Suprapubic skin (tissue), 4 donors: ENCODE results near the gene ARL8A. TPM values are rescaled to one million over a fixed set of nuclear protein-coding genes. Genes with fewer than 3 reads are reported as not detected.

Source experiments
- DNase-seq, 2 donors: peaks; one replicate each; pipeline ENCODE4 v3.0.0-alpha.2; 2019; ENCODE audit warnings: low spot score in 2 of 2
- H3K27ac ChIP-seq: fragments of 200-600 bp; sonication (generic); one replicate; pipeline ENCODE4 v1.5.1; 2019
- H3K27me3 ChIP-seq: fragments of 200-600 bp; sonication (generic); one replicate; pipeline ENCODE4 v1.5.1; 2019
- H3K36me3 ChIP-seq: fragments of 200-600 bp; sonication (generic); one replicate; pipeline ENCODE4 v1.5.1; 2019
- H3K4me1 ChIP-seq: fragments of 200-600 bp; sonication (generic); one replicate; pipeline ENCODE4 v1.5.1; 2019
- H3K4me3 ChIP-seq: fragments of 200-600 bp; sonication (generic); one replicate; pipeline ENCODE4 v1.5.1; 2019; ENCODE audit warnings: mild to moderate bottlenecking
- H3K9me3 ChIP-seq: fragments of 200-600 bp; sonication (generic); one replicate; pipeline ENCODE4 v1.5.1; 2019
- EP300 ChIP-seq: sonication (generic); formaldehyde crosslinking; IDR thresholded peaks from one replicate; pipeline ENCODE4 v1.6.1; 2017; ENCODE audit warnings: antibody characterized with exemption
- POLR2A ChIP-seq, 2 donors: fragments of 450-650 bp; IDR thresholded peaks; one replicate each; pipeline ENCODE4 v1.6.1; 2017; ENCODE audit warnings: antibody characterized with exemption in 2 of 2, mild to moderate bottlenecking in 2 of 2, moderate library complexity in 2 of 2
- POLR2AphosphoS5 ChIP-seq, 3 donors: sonication (generic); formaldehyde crosslinking; IDR thresholded peaks; one replicate each; pipeline ENCODE4 v1.6.1; 2017; ENCODE audit warnings: antibody characterized with exemption in 3 of 3
- WGBS: methylation state at CpG from one replicate; pipeline ENCODE4 v1.1.5; 2018; 5-methylcytosine and 5-hydroxymethylcytosine counted together
- total RNA-seq, 4 donors: library from RNA; depleted of rRNA; stranded (reverse); fragments of >200 nt; gene quantifications; one replicate each; pipeline ENCODE4 v1.1.0, GENCODE V29; 2016
- TF ChIP-seq, protein P1 (sequence below), 2 donors: fragments of 200-600 bp in 1 of 2; fragments of 450-650 bp in 1 of 2; sonication (generic) in 1 of 2; IDR thresholded peaks; one replicate each; pipeline ENCODE4 v1.5.1; 2016 to 2019; ENCODE audit warnings: antibody characterized with exemption in 2 of 2, mild to moderate bottlenecking in 1 of 2, moderate library complexity in 1 of 2

Gene ARL8A
- total RNA-seq, 4 donors from 2014 or later: 41.1 to 46.3 (median 43.0) TPM

DNA sequence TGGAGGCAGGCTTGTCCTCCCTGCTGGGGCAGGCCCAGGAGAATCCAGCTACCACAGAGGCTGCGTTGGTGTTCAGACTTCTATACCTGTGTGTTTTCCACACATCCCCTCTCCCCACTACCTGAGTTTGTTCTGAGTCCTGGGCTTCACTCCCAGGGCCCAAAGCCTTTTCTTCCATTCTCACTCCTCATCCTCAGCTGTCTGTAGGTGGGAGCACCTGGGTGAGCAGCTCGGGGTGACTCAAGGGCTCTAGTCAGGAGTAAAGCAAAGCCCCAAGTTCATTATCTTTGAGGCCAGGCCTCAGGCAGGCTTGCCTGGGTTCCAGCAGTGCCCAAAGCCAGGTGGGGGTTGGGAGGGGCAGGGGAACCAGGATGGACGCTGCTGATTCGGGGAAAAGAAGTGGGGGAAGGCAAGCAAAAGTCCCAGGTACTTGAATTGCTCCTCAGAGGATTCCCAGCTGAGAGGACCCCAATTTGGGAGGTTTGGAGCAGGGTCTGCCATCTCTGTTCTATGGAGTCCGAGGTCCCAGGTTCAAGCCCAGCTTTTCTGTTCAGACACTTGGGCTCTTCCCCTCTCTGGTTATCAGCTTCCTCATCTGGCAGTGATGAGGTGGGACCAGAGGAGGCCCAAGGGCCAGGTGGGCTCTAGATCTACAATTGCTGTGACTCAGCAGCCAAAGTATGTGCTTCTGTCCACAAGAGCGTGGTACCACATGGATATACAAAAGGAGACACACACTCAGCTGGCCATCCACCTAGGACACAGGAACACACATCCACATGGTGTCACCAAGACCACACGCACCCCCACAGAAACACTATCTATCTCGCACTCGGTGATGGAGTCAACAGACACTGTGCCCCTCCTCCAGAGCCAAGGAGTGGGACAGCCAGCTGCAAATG, 21.7 kb upstream of the ARL8A start:
- Histone ChIP-seq H3K4me3 (no peak overlapping the region), H3K36me3 (no peaks in the 10 kb centered on the region), H3K4me1 (peaks cover 11% of the 10 kb centered on the region), H3K9me3 (no peaks in the 10 kb centered on the region), H3K27me3 (no peaks in the 10 kb centered on the region), H3K27ac (no peak overlapping the region)
- DNase-seq: no peak
- TF ChIP-seq EP300: no peak
- TF ChIP-seq POLR2A (IDR thresholded peaks at IDR 0.05): no peak
- TF ChIP-seq, protein P1, sequence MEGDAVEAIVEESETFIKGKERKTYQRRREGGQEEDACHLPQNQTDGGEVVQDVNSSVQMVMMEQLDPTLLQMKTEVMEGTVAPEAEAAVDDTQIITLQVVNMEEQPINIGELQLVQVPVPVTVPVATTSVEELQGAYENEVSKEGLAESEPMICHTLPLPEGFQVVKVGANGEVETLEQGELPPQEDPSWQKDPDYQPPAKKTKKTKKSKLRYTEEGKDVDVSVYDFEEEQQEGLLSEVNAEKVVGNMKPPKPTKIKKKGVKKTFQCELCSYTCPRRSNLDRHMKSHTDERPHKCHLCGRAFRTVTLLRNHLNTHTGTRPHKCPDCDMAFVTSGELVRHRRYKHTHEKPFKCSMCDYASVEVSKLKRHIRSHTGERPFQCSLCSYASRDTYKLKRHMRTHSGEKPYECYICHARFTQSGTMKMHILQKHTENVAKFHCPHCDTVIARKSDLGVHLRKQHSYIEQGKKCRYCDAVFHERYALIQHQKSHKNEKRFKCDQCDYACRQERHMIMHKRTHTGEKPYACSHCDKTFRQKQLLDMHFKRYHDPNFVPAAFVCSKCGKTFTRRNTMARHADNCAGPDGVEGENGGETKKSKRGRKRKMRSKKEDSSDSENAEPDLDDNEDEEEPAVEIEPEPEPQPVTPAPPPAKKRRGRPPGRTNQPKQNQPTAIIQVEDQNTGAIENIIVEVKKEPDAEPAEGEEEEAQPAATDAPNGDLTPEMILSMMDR (IDR thresholded peaks at IDR 0.05): no peak
- no peak for TF ChIP-seq POLR2AphosphoS5 (IDR thresholded peaks at IDR 0.05)
- 81% methylated on average over 9 of the region's 9 CpGs for WGBS

DNA sequence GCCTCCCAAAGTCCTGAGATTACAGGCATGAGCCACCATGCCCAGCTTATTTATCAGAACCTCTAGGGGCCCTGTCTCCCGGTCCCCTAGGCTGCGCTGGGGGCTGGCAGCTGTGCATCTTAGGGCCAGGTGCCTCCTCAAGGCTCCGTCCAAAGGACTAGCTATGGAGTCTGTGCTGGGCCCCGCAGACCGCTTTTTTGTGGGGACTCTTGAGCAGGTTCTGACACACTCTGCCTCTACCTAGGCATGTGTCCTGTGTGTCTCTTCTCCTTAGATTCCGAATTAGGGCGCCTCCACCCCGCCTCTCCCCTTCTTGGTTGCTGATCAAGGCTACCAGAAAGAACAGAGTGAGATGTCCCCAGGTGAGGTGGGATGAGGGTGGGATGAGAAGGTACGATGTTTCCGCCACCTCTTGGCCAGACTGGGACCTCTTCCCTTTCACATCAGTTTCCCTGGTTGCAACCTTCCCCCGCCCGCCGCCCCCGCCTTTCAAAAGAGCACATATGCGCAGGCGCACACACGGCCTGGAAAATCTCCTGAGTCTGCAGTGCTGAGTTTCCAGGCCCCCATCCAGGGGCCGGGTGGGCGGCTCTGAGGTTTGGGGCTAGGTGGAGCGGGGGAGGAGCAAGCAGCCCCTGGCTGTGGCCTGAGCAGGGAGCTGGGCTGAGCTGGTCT, 20.9 kb upstream of the ARL8A start:
- DNase-seq: no peak
- Histone ChIP-seq H3K9me3 (no peaks in the 10 kb centered on the region), H3K4me3 (no peak overlapping the region), H3K4me1 (peaks cover 11% of the 10 kb centered on the region), H3K27ac (no peak overlapping the region), H3K36me3 (no peaks in the 10 kb centered on the region), H3K27me3 (no peaks in the 10 kb centered on the region)
- 68% methylated on average over 17 of the region's 20 CpGs for WGBS
- TF ChIP-seq, protein P1 (IDR thresholded peaks at IDR 0.05): no peak
- TF ChIP-seq POLR2A (IDR thresholded peaks at IDR 0.05) (no peak), POLR2AphosphoS5 (IDR thresholded peaks at IDR 0.05) (no peak), EP300 (no peak)

DNA sequence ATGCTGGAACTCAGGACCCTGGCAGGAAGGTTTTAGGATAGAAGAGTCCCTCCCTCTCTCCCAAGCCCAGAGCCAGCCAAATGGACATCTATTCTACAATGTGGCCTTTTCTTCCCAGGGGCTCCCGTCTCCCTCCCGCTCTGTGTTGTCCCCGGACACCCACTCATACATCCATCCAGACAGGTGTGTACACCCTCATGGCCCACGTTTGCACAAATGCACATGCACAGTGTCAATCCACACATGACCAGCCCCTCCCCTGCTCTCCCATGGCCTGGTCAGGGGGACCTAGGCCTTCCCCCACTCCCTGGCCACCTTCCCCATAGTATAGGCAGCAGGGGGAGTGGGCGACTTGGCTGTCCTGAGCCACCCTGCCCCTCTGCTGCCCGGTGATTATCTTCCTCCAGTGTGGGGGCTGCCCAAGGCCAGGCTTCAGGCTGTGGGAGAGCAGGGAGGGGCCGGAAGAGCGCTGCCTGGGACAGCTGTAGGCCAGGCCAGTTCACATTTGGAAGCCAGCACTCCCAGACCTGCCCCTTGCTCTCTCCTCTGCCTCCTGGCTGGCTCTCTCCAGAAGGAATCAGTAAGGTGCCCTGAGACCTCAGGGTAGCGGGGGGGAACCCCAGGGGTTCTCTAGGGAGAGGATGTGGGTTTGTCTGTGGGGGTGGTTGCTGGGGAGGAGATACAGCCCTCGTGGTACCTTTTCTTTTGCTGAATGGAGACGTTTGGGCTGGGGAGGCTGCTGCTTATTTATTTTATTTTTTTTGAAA, 19.9 kb upstream of the ARL8A start:
- H3K4me3 ChIP-seq: no peak overlapping the region
- 58% methylated on average over 9 of the region's 11 CpGs for WGBS
- H3K27me3 ChIP-seq: no peaks in the 10 kb centered on the region
- no peak for DNase-seq
- TF ChIP-seq POLR2AphosphoS5 (IDR thresholded peaks at IDR 0.05) (no peak), POLR2A (IDR thresholded peaks at IDR 0.05) (no peak), EP300 (no peak)
- TF ChIP-seq, protein P1 (IDR thresholded peaks at IDR 0.05): no peak
- H3K36me3 ChIP-seq: no peaks in the 10 kb centered on the region
- H3K4me1 ChIP-seq: peaks cover 11% of the 10 kb centered on the region
- no peak overlapping the region for H3K27ac ChIP-seq
- H3K9me3 ChIP-seq: no peaks in the 10 kb centered on the region

DNA sequence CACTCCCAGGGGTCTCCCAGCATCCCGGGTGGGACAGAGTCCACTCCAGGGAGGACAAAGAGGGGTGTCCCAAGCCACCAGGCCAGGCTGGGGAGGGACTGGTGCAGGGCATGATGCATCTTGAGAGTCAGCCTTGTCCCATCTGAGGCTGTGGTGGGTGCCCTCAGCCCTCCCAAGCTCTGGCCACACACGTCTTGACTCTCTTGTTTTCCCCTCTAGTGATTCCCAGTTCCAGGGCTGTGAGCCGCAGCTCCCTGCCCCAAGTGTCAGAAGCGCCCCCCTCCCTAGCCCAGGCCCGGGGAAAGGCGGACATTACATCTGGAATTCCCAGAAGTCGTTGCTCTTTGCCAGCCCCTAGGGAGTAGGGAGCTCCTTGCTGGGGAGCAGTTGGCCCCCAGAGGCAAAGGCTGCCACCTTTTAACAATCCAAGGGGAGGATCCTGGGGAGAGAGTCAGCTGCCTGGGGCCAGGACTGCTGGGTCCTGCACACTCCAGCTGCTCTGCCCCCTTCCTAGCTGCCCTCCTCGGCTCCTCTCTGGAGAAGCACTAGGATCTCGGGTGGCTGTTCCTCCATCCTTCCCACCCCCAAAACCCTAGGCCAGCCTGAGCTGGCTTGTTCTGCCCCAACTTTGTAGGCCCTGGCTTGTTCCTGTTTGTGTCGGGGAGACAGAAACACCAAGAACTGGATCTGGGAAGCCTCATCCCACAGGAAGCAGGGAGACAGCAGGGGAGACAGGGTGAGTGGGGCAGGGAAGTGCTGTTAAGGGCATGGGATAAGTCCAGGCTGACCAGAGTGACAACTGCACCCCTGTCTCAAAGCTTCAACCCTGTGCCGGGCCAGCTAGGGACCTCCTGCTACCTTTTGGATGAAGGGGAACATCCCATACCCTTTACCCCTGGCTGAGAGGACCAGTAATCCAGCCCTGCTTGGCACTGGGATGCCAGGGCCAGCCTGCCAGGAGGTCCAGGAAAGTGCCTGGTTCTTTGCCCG, 19.0 kb upstream of the ARL8A start:
- no peaks in the 10 kb centered on the region for H3K36me3 ChIP-seq
- H3K4me1 ChIP-seq: peaks cover 10% of the 10 kb centered on the region
- DNase-seq: no peak
- H3K9me3 ChIP-seq: no peaks in the 10 kb centered on the region
- no peak overlapping the region for H3K27ac ChIP-seq
- no peak overlapping the region for H3K4me3 ChIP-seq
- TF ChIP-seq POLR2AphosphoS5 (IDR thresholded peaks at IDR 0.05) (no peak), EP300 (no peak), POLR2A (IDR thresholded peaks at IDR 0.05) (no peak)
- TF ChIP-seq, protein P1 (IDR thresholded peaks at IDR 0.05): no peak
- no peaks in the 10 kb centered on the region for H3K27me3 ChIP-seq
- WGBS: 63% methylated on average over 7 of the region's 12 CpGs
